ENCODE data around the gene KRR1. TPM values are rescaled to one million over a fixed set of nuclear protein-coding genes. Genes with fewer than 3 reads are reported as not detected.
A peak's percentile ranks its signal among the peaks of the same experiment; 100 is the strongest.
"Not testable (repeated sequence)": the region's sequence is repeated elsewhere in the genome, so short reads cannot be mapped to it uniquely, and the experiment has no call there.

KRR1 gene
- total RNA-seq, 1 donor from 2014 or later = 85.1 TPM

GRCh38 chr12:75528272-75528671 lies 16.9 kb upstream of the KRR1 start:
- Mint-ChIP-seq H3K27ac (no peak overlapping the region), H3K27me3 (peaks cover 23% of the 10 kb centered on the region), H3K9me3 (no peaks in the 10 kb centered on the region), H3K4me1 (peaks cover 6% of the 10 kb centered on the region), H3K4me3 (no peak overlapping the region), H3K36me3 (ENCODE audit: low read depth) (no peaks in the 10 kb centered on the region)
- ChIA-PET CTCF (interaction anchor here (0.7 to 6.1 kb wide), 8 partner anchors 44 to 1059 kb away, joined by 3 to 121 read pairs (median 12); partner anchors contain the start of genes GLIPR1 and PHLDA1), POLR2A (interaction anchor here (1.3 kb wide), 1 partner anchor 503 kb away, joined by 9 read pairs; the partner anchor contains the start of gene PHLDA1)
- DNase-seq (no peak), ATAC-seq (ENCODE audit: low read depth) (no peak)
- no peak for TF ChIP-seq CTCF (IDR thresholded peaks at IDR 0.05)
- intact Hi-C loops (cut with micrococcal nuclease) = loop anchor here (5.0 to 10.0 kb wide), 2 partner anchors 387 to 819 kb away; partner anchors contain the start of gene BBS10

GRCh38 chr12:75526655-75527511 lies 15.5 kb upstream of the KRR1 start:
- DNase-seq (no peak), ATAC-seq (ENCODE audit: low read depth) (peak; percentile 74)
- Mint-ChIP-seq H3K27me3 (peaks cover 31% of the 10 kb centered on the region), H3K27ac (no peak overlapping the region), H3K4me1 (peaks cover 6% of the 10 kb centered on the region), H3K4me3 (no peak overlapping the region), H3K9me3 (no peaks in the 10 kb centered on the region), H3K36me3 (ENCODE audit: low read depth) (no peaks in the 10 kb centered on the region)
- ChIA-PET POLR2A (interaction anchor here (1.0 to 1.7 kb wide), 3 partner anchors 16 to 510 kb away, joined by 5 to 9 read pairs (median 5); partner anchors contain the start of genes KRR1 and PHLDA1), CTCF (interaction anchor here (0.6 to 6.1 kb wide), 21 partner anchors 13 to 1061 kb away, joined by 3 to 121 read pairs (median 4); partner anchors contain the start of genes BBS10 and PHLDA1)
- TF ChIP-seq CTCF (IDR thresholded peaks at IDR 0.05) = no peak
- intact Hi-C loops (cut with micrococcal nuclease) = loop anchor here (1.0 to 10.0 kb wide), 6 partner anchors 388 to 1059 kb away; partner anchors contain the start of gene BBS10

GRCh38 chr12:75525263-75525662 lies 13.9 kb upstream of the KRR1 start:
- no peak for TF ChIP-seq CTCF (IDR thresholded peaks at IDR 0.05)
- POLR2A ChIA-PET = no interaction called here
- ATAC-seq (ENCODE audit: low read depth) (no peak), DNase-seq (no peak)
- peaks cover 30% of the 10 kb centered on the region for H3K27me3 Mint-ChIP-seq
- H3K9me3 Mint-ChIP-seq = no peaks in the 10 kb centered on the region
- H3K27ac Mint-ChIP-seq = no peak overlapping the region
- H3K4me3 Mint-ChIP-seq = no peak overlapping the region
- intact Hi-C loops (cut with micrococcal nuclease) = loop anchor here (5.0 to 10.0 kb wide), 2 partner anchors 390 to 822 kb away; partner anchors contain the start of gene BBS10
- CTCF ChIA-PET = interaction anchor here (0.8 to 6.1 kb wide), 3 partner anchors 512 to 1062 kb away, joined by 3 to 121 read pairs (median 3); no protein-coding TSS in a partner anchor
- no peaks in the 10 kb centered on the region for H3K36me3 Mint-ChIP-seq (ENCODE audit: low read depth)
- H3K4me1 Mint-ChIP-seq = peaks cover 6% of the 10 kb centered on the region

GRCh38 chr12:75522124-75522523 lies 10.7 kb upstream of the KRR1 start:
- POLR2A ChIA-PET; H3K9me3 Mint-ChIP-seq; H3K4me3 Mint-ChIP-seq; H3K36me3 Mint-ChIP-seq (ENCODE audit: low read depth); ATAC-seq (ENCODE audit: low read depth); CTCF ChIA-PET; DNase-seq; H3K27ac Mint-ChIP-seq; H3K4me1 Mint-ChIP-seq: not testable (repeated sequence)
- peaks cover 27% of the 10 kb centered on the region for H3K27me3 Mint-ChIP-seq
- intact Hi-C loops (cut with micrococcal nuclease) = loop anchor here (10.0 kb wide), 1 partner anchor 393 kb away; no protein-coding TSS in a partner anchor

- H3K36me3 Mint-ChIP-seq (ENCODE audit: low read depth); CTCF ChIA-PET; POLR2A ChIA-PET; H3K9me3 Mint-ChIP-seq; ATAC-seq (ENCODE audit: low read depth); H3K4me1 Mint-ChIP-seq; DNase-seq; H3K27ac Mint-ChIP-seq; H3K4me3 Mint-ChIP-seq: not testable (repeated sequence)
- H3K27me3 Mint-ChIP-seq = peaks cover 27% of the 10 kb centered on the region
- intact Hi-C loops (cut with micrococcal nuclease) = loop anchor here (10.0 kb wide), 1 partner anchor 394 kb away; no protein-coding TSS in a partner anchor
These were observed 9.8 kb upstream of the KRR1 start for GRCh38 chr12:75521224-75521623.

- Mint-ChIP-seq H3K9me3 (no peaks in the 10 kb centered on the region), H3K4me1 (peaks cover 27% of the 10 kb centered on the region), H3K27me3 (no peaks in the 10 kb centered on the region), H3K36me3 (ENCODE audit: low read depth) (peaks cover 36% of the 10 kb centered on the region), H3K4me3 (peak overlapping the region; percentile 99), H3K27ac (no peak overlapping the region)
- no peak for TF ChIP-seq CTCF (IDR thresholded peaks at IDR 0.05)
- ChIA-PET CTCF (no interaction called here), POLR2A (no interaction called here)
- ATAC-seq (ENCODE audit: low read depth) (no peak), DNase-seq (no peak)
- intact Hi-C loops (cut with micrococcal nuclease) = loop anchor here (2.0 kb wide), 2 partner anchors 1001 to 1049 kb away; partner anchors contain the start of gene OSBPL8
These were observed 1.8 kb downstream of the KRR1 start for GRCh38 chr12:75509621-75510020.
